HEK293T (cell line): Measurements from ENCODE around the gene PLA2R1.

Experiments used
- CTCF ChIA-PET: fragments of 350-600 bp; formaldehyde crosslinking; extraction: SDS; loops from one replicate; lab custom pipeline; 2021; ENCODE audit warnings: antibody characterized with exemption, inconsistent platforms; lab: Yijun Ruan, JAX
- POLR2A ChIA-PET: fragments of 350-600 bp; formaldehyde crosslinking; extraction: SDS; loops from one replicate; lab custom pipeline; 2020; ENCODE audit warnings: antibody characterized with exemption, inconsistent platforms; lab: Yijun Ruan, JAX
- DNase-seq: peaks from one replicate; pipeline ENCODE4 v3.0.0; 2012; ENCODE audit warnings: mixed read lengths; ENCODE audit errors: extremely low spot score
- ARNT ChIP-seq: fragments of 450-650 bp; IDR thresholded peaks from 2 replicates; pipeline ENCODE4 v1.6.1; 2017; ENCODE audit warnings: mild to moderate bottlenecking
- BHLHE40 ChIP-seq: fragments of 450-650 bp; IDR thresholded peaks from 2 replicates; pipeline ENCODE4 v1.6.1; 2016; ENCODE audit warnings: mild to moderate bottlenecking, moderate library complexity, borderline replicate concordance
- CTBP1 ChIP-seq: fragments of 450-650 bp; IDR thresholded peaks from 2 replicates; pipeline ENCODE4 v1.6.1; 2016; ENCODE audit warnings: borderline replicate concordance
- ELF4 ChIP-seq: fragments of 450-650 bp; IDR thresholded peaks from 2 replicates; pipeline ENCODE4 v1.6.1; 2017; ENCODE audit warnings: antibody characterized with exemption
- FOXA1 ChIP-seq: fragments of 450-650 bp; IDR thresholded peaks from 2 replicates; pipeline ENCODE4 v1.6.1; 2016; ENCODE audit warnings: mild to moderate bottlenecking
- FOXK2 ChIP-seq: fragments of 450-650 bp; IDR thresholded peaks from 2 replicates; pipeline ENCODE4 v1.6.1; 2016; ENCODE audit warnings: mild to moderate bottlenecking
- FOXM1 ChIP-seq: fragments of 450-650 bp; IDR thresholded peaks from 2 replicates; pipeline ENCODE4 v1.6.1; 2017; ENCODE audit warnings: mild to moderate bottlenecking, borderline replicate concordance
- HDGF ChIP-seq: fragments of 450-650 bp; IDR thresholded peaks from 2 replicates; pipeline ENCODE4 v1.6.1; 2017; ENCODE audit warnings: antibody characterized with exemption, borderline replicate concordance
- L3MBTL2 ChIP-seq: fragments of 450-650 bp; conservative IDR thresholded peaks from 2 replicates; pipeline ENCODE4 v1.6.1; 2016; ENCODE audit warnings: mild to moderate bottlenecking
- LEF1 ChIP-seq: fragments of 450-650 bp; IDR thresholded peaks from 2 replicates; pipeline ENCODE4 v1.6.1; 2017; ENCODE audit warnings: mild to moderate bottlenecking, borderline replicate concordance
- NFRKB ChIP-seq: fragments of 450-650 bp; IDR thresholded peaks from 2 replicates; pipeline ENCODE4 v1.6.1; 2016; ENCODE audit warnings: mild to moderate bottlenecking, moderate library complexity
- PKNOX1 ChIP-seq: fragments of 450-650 bp; IDR thresholded peaks from 2 replicates; pipeline ENCODE4 v1.6.1; 2016
- SP1 ChIP-seq: fragments of 450-650 bp; IDR thresholded peaks from 2 replicates; pipeline ENCODE4 v1.6.1; 2017
- SUZ12 ChIP-seq: fragments of 450-650 bp; IDR thresholded peaks from 2 replicates; pipeline ENCODE4 v1.6.1; 2016; ENCODE audit warnings: mild to moderate bottlenecking
- TARDBP ChIP-seq: fragments of 450-650 bp; IDR thresholded peaks from 2 replicates; pipeline ENCODE4 v1.6.1; 2016
- ZNF384 ChIP-seq: fragments of 450-650 bp; IDR thresholded peaks from 2 replicates; pipeline ENCODE4 v1.6.1; 2016

PLA2R1 gene

GRCh38 chr2:160005908-160006307 lies 56.5 kb downstream of the PLA2R1 start:
- ChIA-PET CTCF (no interaction called here), POLR2A (no interaction called here)
- TF ChIP-seq LEF1 = no peak
- TF ChIP-seq HDGF = no peak
- TF ChIP-seq ARNT = no peak
- TF ChIP-seq L3MBTL2 = no peak
- TF ChIP-seq TARDBP = no peak
- TF ChIP-seq CTBP1 = no peak
- TF ChIP-seq NFRKB = no peak
- TF ChIP-seq PKNOX1 = no peak
- no peak for TF ChIP-seq FOXK2
- TF ChIP-seq ELF4 = no peak
- TF ChIP-seq BHLHE40 = no peak
- TF ChIP-seq SUZ12 = no peak
- TF ChIP-seq SP1 = no peak
- TF ChIP-seq ZNF384 = no peak
- TF ChIP-seq FOXM1 = no peak
- DNase-seq = no peak

- ChIA-PET POLR2A (no interaction called here), CTCF (no interaction called here)
- TF ChIP-seq FOXA1 (no peak), FOXK2 (no peak), PKNOX1 (no peak), SP1 (no peak), NFRKB (no peak), L3MBTL2 (no peak), SUZ12 (no peak), HDGF (no peak), LEF1 (no peak), ELF4 (no peak), FOXM1 (no peak), CTBP1 (no peak), TARDBP (no peak), BHLHE40 (no peak)
- DNase-seq = no peak
These were observed 56.9 kb downstream of the PLA2R1 start for GRCh38 chr2:160005476-160005875.

- ChIA-PET CTCF (no interaction called here), POLR2A (no interaction called here)
- no peak for DNase-seq
- TF ChIP-seq LEF1 (no peak), ELF4 (no peak), TARDBP (no peak), SUZ12 (no peak), ZNF384 (no peak), CTBP1 (no peak), FOXK2 (no peak), ARNT (no peak), NFRKB (no peak), SP1 (no peak), L3MBTL2 (no peak), HDGF (no peak), FOXM1 (no peak)
These were observed 63.5 kb downstream of the PLA2R1 start for GRCh38 chr2:159998961-159999360.

- TF ChIP-seq ELF4 (no peak), PKNOX1 (no peak), CTBP1 (no peak), BHLHE40 (no peak), ZNF384 (no peak), SP1 (no peak), TARDBP (no peak), FOXK2 (no peak), LEF1 (no peak)
- DNase-seq = no peak
- POLR2A ChIA-PET = no interaction called here
- CTCF ChIA-PET = no interaction called here
These were observed 64.2 kb downstream of the PLA2R1 start for GRCh38 chr2:159998243-159998642.

GRCh38 chr2:159996792-159997546 lies 65.4 kb downstream of the PLA2R1 start:
- ChIA-PET POLR2A (no interaction called here), CTCF (interaction anchor here (0.6 kb wide), 1 partner anchor 268 kb away, joined by 3 read pairs; no protein-coding TSS in a partner anchor)
- TF ChIP-seq PKNOX1 (no peak), ARNT (no peak), LEF1 (no peak), NFRKB (no peak), L3MBTL2 (no peak), FOXM1 (no peak), TARDBP (no peak)
- no peak for DNase-seq

- ChIA-PET CTCF (no interaction called here), POLR2A (no interaction called here)
- TF ChIP-seq FOXA1 (no peak), L3MBTL2 (no peak), ELF4 (no peak), NFRKB (no peak), BHLHE40 (no peak), SUZ12 (no peak), LEF1 (no peak), FOXK2 (no peak), PKNOX1 (no peak), CTBP1 (no peak), FOXM1 (no peak), ZNF384 (no peak), ARNT (no peak), TARDBP (no peak)
- DNase-seq = no peak
These were observed 67.4 kb downstream of the PLA2R1 start for GRCh38 chr2:159995038-159995437.
